Measurements from ENCODE around the gene UBE2J2. TPM values are rescaled to one million over a fixed set of nuclear protein-coding genes. Genes with fewer than 3 reads are reported as not detected.

UBE2J2 gene
- total RNA-seq, 1 experiment from 2014 or later = 54.2 TPM

DNA sequence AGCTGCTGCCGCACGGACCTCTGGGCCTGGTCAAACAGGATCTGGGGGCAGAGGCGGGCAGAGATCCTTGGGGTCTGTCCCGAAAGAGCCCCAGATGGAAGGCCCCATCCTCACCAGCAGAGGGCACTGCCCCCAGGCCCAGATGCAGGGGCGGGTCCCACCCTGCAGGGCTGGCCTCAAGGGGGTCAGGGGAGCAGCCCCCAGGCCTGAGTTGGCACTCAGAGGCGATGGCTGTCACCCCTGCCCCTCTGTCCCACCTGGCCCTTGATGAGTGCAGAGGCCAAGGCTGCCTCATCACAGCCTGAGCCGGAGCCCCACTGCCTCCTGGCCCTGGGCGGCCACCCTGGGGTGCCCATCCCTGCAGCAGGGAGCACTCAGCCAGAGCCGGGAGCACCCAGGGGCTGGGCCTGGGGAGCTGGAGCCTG, 28.4 kb upstream of the UBE2J2 start:
- intact Hi-C loops (cut with micrococcal nuclease; ENCODE audit: unreplicated experiment) = loop anchor here (10.0 kb wide), 2 partner anchors 203 to 297 kb away; partner anchors contain the start of gene HES4
- no TSS peak for BruUV-seq (replicated peaks)

DNA sequence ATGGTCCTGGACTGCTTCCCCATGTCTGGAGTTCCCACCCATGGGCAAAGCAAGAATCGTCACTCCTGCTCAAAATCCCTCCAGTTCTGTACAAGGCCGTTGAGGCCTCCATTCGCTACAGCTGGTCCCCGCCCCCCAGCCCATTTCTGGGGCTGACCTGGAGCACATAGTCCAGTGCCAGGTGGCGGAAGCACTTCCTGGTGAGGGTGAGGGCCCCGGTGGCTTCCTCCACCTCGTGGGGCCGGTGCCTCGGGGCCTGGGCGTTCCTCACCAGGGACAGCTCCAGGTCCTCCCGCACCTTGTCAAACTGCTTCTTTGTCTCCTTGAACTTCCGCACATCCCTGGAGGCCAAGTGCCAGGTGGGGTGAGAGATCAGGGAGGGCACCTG, 26.7 kb upstream of the UBE2J2 start:
- TF ChIP-seq EZH2 (IDR thresholded peaks at IDR 0.05; ENCODE audit: low read depth) = no peak
- TF ChIP-seq, protein P1, sequence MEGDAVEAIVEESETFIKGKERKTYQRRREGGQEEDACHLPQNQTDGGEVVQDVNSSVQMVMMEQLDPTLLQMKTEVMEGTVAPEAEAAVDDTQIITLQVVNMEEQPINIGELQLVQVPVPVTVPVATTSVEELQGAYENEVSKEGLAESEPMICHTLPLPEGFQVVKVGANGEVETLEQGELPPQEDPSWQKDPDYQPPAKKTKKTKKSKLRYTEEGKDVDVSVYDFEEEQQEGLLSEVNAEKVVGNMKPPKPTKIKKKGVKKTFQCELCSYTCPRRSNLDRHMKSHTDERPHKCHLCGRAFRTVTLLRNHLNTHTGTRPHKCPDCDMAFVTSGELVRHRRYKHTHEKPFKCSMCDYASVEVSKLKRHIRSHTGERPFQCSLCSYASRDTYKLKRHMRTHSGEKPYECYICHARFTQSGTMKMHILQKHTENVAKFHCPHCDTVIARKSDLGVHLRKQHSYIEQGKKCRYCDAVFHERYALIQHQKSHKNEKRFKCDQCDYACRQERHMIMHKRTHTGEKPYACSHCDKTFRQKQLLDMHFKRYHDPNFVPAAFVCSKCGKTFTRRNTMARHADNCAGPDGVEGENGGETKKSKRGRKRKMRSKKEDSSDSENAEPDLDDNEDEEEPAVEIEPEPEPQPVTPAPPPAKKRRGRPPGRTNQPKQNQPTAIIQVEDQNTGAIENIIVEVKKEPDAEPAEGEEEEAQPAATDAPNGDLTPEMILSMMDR (conservative IDR thresholded peaks at IDR 0.05) = peak; percentile 33; the same call in 1 of the 2 replicates
- H3K9me3 ChIP-seq (ENCODE audit: insufficient read depth, low read depth) = no peaks in the 10 kb centered on the region
- ChIA-PET POLR2A (ENCODE audit: unreplicated experiment) (no interaction called here), CTCF (no interaction called here)
- H3K36me3 ChIP-seq (ENCODE audit: low read depth) = no peaks in the 10 kb centered on the region
- no peaks in the 10 kb centered on the region for H3K27me3 ChIP-seq (ENCODE audit: insufficient read depth, low read depth)
- BruUV-seq (replicated peaks) = no TSS peak
- intact Hi-C loops (cut with micrococcal nuclease; ENCODE audit: unreplicated experiment) = loop anchor here (10.0 kb wide), 2 partner anchors 204 to 296 kb away; partner anchors contain the start of gene HES4
- no peak overlapping the region for H3K27ac ChIP-seq
- no peak overlapping the region for H3K4me3 ChIP-seq
- no peaks in the 10 kb centered on the region for H3K9me2 ChIP-seq (ENCODE audit: insufficient read depth)
- peaks cover 4% of the 10 kb centered on the region; the same call in 1 of the 2 replicates for H4K20me1 ChIP-seq (ENCODE audit: insufficient read depth)
- H3K4me2 ChIP-seq = no peak overlapping the region
- peaks cover 9% of the 10 kb centered on the region; the same call in 1 of the 2 replicates for H3F3A ChIP-seq (ENCODE audit: insufficient read depth, low read depth)
- no peaks in the 10 kb centered on the region for H3K79me2 ChIP-seq (ENCODE audit: low read depth)
- H2AFZ ChIP-seq = no peak overlapping the region
- peaks cover 10% of the 10 kb centered on the region for H3K4me1 ChIP-seq (replicated peaks; ENCODE audit: insufficient read depth)
- no peak for DNase-seq

More for the DNA sequence above, 28.4 kb upstream of the UBE2J2 start:
- Histone ChIP-seq H4K20me1 (ENCODE audit: insufficient read depth) (peaks cover 4% of the 10 kb centered on the region; the same call in 1 of the 2 replicates), H2AFZ (no peak overlapping the region), H3K9me3 (ENCODE audit: insufficient read depth, low read depth) (no peaks in the 10 kb centered on the region), H3K4me2 (no peak overlapping the region), H3K79me2 (ENCODE audit: low read depth) (peaks cover 13% of the 10 kb centered on the region; the same call in 1 of the 2 replicates), H3K4me3 (no peak overlapping the region), H3K36me3 (ENCODE audit: low read depth) (no peaks in the 10 kb centered on the region), H3K27ac (no peak overlapping the region), H3K4me1 (replicated peaks; ENCODE audit: insufficient read depth) (peaks cover 26% of the 10 kb centered on the region), H3F3A (ENCODE audit: insufficient read depth, low read depth) (peaks cover 16% of the 10 kb centered on the region; the same call in 1 of the 2 replicates), H3K27me3 (ENCODE audit: insufficient read depth, low read depth) (no peaks in the 10 kb centered on the region), H3K9me2 (ENCODE audit: insufficient read depth) (no peaks in the 10 kb centered on the region)
- no peak for DNase-seq
- TF ChIP-seq EZH2 (IDR thresholded peaks at IDR 0.05; ENCODE audit: low read depth) = no peak
- TF ChIP-seq, protein P1 (conservative IDR thresholded peaks at IDR 0.05) = peak; percentile 60; the same call in 1 of the 2 replicates
- ChIA-PET POLR2A (ENCODE audit: unreplicated experiment) (no interaction called here), CTCF (no interaction called here)

DNA sequence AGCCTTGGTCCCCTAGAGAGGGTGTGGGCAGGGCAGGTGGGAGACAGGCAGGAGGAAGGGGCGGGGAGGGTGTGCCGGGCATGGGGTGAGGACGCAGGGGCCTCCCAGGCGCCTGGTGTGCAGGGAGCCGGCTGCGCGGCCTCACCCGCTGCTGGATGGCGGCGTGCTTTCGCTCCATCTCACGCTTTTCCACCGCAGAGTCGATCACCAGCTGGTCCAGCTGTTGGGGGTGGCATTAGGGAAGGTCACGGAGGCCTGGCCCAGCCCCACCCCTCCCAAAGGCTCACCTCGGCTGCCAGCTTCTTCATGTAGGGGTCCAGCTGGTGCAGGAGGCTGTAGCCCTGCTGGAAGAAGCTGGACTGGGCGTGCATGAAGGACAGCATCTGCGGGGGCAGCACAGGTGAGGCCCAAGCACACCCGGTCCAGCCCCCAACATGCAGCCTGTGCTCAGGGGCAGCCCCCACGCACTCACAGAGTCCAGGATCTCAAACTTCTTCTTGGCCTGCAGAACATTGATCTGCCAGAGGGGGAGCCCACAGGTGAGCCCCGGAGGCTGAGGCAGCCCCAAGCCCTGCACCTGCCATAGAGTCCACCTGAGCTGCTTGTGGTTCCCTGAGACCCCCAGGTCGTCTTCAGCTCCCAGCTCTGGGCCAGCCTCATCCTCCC, 26.2 kb upstream of the UBE2J2 start:
- no peak overlapping the region for H3K4me3 ChIP-seq
- H3F3A ChIP-seq (ENCODE audit: insufficient read depth, low read depth) = peaks cover 5% of the 10 kb centered on the region; the same call in 1 of the 2 replicates
- ChIA-PET CTCF (no interaction called here), POLR2A (ENCODE audit: unreplicated experiment) (no interaction called here)
- no peaks in the 10 kb centered on the region for H3K36me3 ChIP-seq (ENCODE audit: low read depth)
- no peak for DNase-seq
- H3K79me2 ChIP-seq (ENCODE audit: low read depth) = no peaks in the 10 kb centered on the region
- intact Hi-C loops (cut with micrococcal nuclease; ENCODE audit: unreplicated experiment) = loop anchor here (10.0 kb wide), 2 partner anchors 205 to 295 kb away; partner anchors contain the start of gene HES4
- H3K27ac ChIP-seq = no peak overlapping the region
- TF ChIP-seq, protein P1 (conservative IDR thresholded peaks at IDR 0.05) = peak; percentile 62
- no peak for TF ChIP-seq EZH2 (IDR thresholded peaks at IDR 0.05; ENCODE audit: low read depth)
- no peaks in the 10 kb centered on the region for H3K27me3 ChIP-seq (ENCODE audit: insufficient read depth, low read depth)
- no peaks in the 10 kb centered on the region for H3K9me2 ChIP-seq (ENCODE audit: insufficient read depth)
- H3K4me1 ChIP-seq (replicated peaks; ENCODE audit: insufficient read depth) = peaks cover 4% of the 10 kb centered on the region
- no peak overlapping the region for H2AFZ ChIP-seq
- H4K20me1 ChIP-seq (ENCODE audit: insufficient read depth) = peaks cover 4% of the 10 kb centered on the region; the same call in 1 of the 2 replicates
- no peak overlapping the region for H3K4me2 ChIP-seq
- BruUV-seq (replicated peaks) = no TSS peak
- no peaks in the 10 kb centered on the region for H3K9me3 ChIP-seq (ENCODE audit: insufficient read depth, low read depth)

All from PC-9 (cell line).